ENCODE measurements around the gene ATP6V1E1.

GRCh38 chr22:17554814-17555213 lies 73.7 kb downstream of the ATP6V1E1 start:
- TF ChIP-seq CTCF (IDR thresholded peaks at IDR 0.05; ENCODE audit: low read length) (no peak), EZH2 (optimal IDR thresholded peaks at IDR 0.05; ENCODE audit: low read depth, low read length) (no peak), EZH2phosphoT487 (IDR thresholded peaks at IDR 0.05; ENCODE audit: low read length) (no peak)

Measured in MM.1S (cell line).